ENCODE measurements around the gene CHIC2. TPM values are rescaled to one million over a fixed set of nuclear protein-coding genes. Genes with fewer than 3 reads are reported as not detected.

CHIC2 gene
- total and polyA plus RNA-seq, 4 experiments from 2014 or later = 45.3 to 120 (median 49.6) TPM

DNA sequence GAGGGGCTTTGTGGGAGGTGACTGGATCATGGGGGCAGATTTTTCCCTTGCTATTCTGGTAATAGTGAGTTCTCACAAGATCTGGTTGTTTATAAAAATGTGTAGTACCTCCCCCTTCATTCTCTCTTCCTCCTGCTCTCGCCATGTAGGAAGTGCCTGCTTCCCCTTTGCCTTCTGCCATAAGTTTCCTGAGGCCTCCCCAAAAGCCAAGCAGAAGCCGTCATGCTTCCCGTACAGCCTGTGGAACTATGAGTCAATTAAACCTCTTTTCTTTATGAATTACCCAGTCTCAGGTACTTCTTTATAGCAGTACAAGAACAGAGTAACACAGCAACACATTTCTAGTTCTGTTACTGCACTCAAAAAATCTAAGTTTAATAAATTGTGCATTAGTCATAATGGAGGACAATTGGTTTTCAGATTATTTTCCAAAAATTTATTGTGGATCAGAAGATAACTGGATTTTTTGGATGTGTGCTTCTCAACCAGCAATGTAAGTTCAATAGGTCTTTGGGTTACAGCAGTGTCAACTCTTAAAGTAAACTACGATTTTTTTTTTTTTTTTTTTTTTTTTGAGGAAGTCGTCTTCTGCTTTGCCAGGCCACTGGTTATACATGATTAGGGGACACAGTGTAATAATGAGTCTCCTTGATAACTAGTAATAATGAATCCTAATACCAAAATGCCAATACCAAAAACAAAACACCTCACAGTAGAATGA lies 69.9 kb downstream of the CHIC2 start:
- H3K27me3 Mint-ChIP-seq = no peaks in the 10 kb centered on the region
- ChIA-PET POLR2A (ENCODE audit: partially characterized antibody) (no interaction called here), CTCF (ENCODE audit: partially characterized antibody) (no interaction called here)
- no peaks in the 10 kb centered on the region for H3K9me3 ChIP-seq (ENCODE audit: control insufficient read depth in 1 of 2, low read length in 2 of 2)
- no peaks in the 10 kb centered on the region for H3K9me3 Mint-ChIP-seq
- intact Hi-C loops (cut with micrococcal nuclease) = no loop called here
- H3K27ac Mint-ChIP-seq = peak overlapping the region in 2 of 7 donors; percentile 18 to 36
- peaks cover 14 to 22% of the 10 kb centered on the region in 2 donors for H3K36me3 Mint-ChIP-seq
- DNase-seq = no peak
- H3K36me3 ChIP-seq (ENCODE audit: insufficient read depth, low read length) = no peaks in the 10 kb centered on the region
- no peaks in the 10 kb centered on the region for H3K27me3 ChIP-seq (ENCODE audit: insufficient read depth, low read length)
- H3K4me1 Mint-ChIP-seq = peaks cover 0 to 6% (median 2%) of the 10 kb centered on the region in 4 donors
- H3K4me3 Mint-ChIP-seq = no peak overlapping the region
- H3K4me1 ChIP-seq (ENCODE audit: insufficient read depth, low read length) = no peaks in the 10 kb centered on the region
- no peak overlapping the region for H3K4me3 ChIP-seq (ENCODE audit: low read length in 2 of 2)
- H3K27ac ChIP-seq (ENCODE audit: low read depth, low read length) = no peak overlapping the region

DNA sequence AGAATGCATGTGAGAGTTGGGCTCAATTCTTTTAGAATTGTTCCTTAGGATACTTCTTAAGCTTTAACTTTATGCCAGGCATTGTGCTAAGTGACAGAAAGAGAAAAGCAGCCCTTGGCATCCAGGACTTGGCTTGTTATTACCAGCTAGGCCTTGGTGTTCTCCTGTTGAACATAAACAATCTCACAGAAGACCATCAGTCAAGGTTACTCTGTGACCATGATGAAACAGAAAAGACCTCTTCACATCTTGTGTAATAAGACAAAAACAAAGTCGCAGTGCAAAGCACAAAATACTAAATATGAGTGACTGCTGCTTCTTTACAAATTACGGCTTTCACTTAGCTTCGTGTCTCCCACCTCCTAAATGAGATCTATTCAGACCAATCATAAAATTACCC lies 71.6 kb downstream of the CHIC2 start:
- H3K27ac Mint-ChIP-seq = peak overlapping the region in 1 of 7 donors; percentile 7
- Histone ChIP-seq H3K27me3 (ENCODE audit: insufficient read depth, low read length) (no peaks in the 10 kb centered on the region), H3K27ac (ENCODE audit: low read depth, low read length) (no peak overlapping the region), H3K4me1 (ENCODE audit: insufficient read depth, low read length) (no peaks in the 10 kb centered on the region), H3K36me3 (ENCODE audit: insufficient read depth, low read length) (no peaks in the 10 kb centered on the region), H3K4me3 (ENCODE audit: low read length in 2 of 2) (no peak overlapping the region), H3K9me3 (ENCODE audit: control insufficient read depth in 1 of 2, low read length in 2 of 2) (no peaks in the 10 kb centered on the region)
- ChIA-PET POLR2A (ENCODE audit: partially characterized antibody) (no interaction called here), CTCF (ENCODE audit: partially characterized antibody) (no interaction called here)
- H3K27me3 Mint-ChIP-seq = no peaks in the 10 kb centered on the region
- no peak for DNase-seq
- H3K36me3 Mint-ChIP-seq = peaks cover 8 to 14% of the 10 kb centered on the region in 2 donors
- H3K9me3 Mint-ChIP-seq = peaks cover 0 to 1% (median 0%) of the 10 kb centered on the region in 8 donors
- intact Hi-C loops (cut with micrococcal nuclease) = no loop called here
- peaks cover 0 to 5% (median 2%) of the 10 kb centered on the region in 4 donors for H3K4me1 Mint-ChIP-seq
- no peak overlapping the region for H3K4me3 Mint-ChIP-seq

DNA sequence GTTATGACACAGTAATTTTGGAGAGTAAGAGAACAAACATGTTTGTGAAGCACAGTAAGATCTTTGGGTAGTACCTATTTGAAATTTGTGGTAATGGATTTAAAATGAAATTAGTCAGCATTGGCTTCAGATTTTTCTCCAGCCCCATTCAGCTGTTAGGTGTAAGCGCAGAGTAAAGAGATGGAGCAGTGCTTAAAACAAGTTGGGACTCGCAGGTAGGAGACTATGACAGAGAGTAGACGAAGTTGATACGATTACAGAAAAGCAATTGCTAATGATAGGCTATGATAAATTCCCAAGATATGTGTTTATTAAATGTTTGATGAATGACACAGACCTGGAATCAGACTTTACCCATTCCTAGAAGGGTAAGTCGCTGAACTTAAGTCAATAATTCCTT lies 72.6 kb downstream of the CHIC2 start:
- no peaks in the 10 kb centered on the region for H3K27me3 Mint-ChIP-seq
- no peaks in the 10 kb centered on the region for H3K36me3 ChIP-seq (ENCODE audit: insufficient read depth, low read length)
- H3K9me3 Mint-ChIP-seq = peaks cover 0 to 3% (median 0%) of the 10 kb centered on the region in 8 donors
- POLR2A ChIA-PET (ENCODE audit: partially characterized antibody) = no interaction called here
- no peaks in the 10 kb centered on the region for H3K27me3 ChIP-seq (ENCODE audit: insufficient read depth, low read length)
- intact Hi-C loops (cut with micrococcal nuclease) = no loop called here
- H3K4me3 Mint-ChIP-seq = no peak overlapping the region
- no peak overlapping the region for H3K27ac Mint-ChIP-seq
- no peak overlapping the region for H3K27ac ChIP-seq (ENCODE audit: low read depth, low read length)
- H3K36me3 Mint-ChIP-seq = peaks cover 6 to 13% of the 10 kb centered on the region in 2 donors
- H3K4me1 Mint-ChIP-seq = peaks cover 0 to 7% (median 3%) of the 10 kb centered on the region in 4 donors
- H3K9me3 ChIP-seq (ENCODE audit: control insufficient read depth in 1 of 2, low read length in 2 of 2) = no peaks in the 10 kb centered on the region
- H3K4me3 ChIP-seq (ENCODE audit: low read length in 2 of 2) = no peak overlapping the region
- DNase-seq = no peak
- H3K4me1 ChIP-seq (ENCODE audit: insufficient read depth, low read length) = no peaks in the 10 kb centered on the region
- CTCF ChIA-PET (ENCODE audit: partially characterized antibody) = no interaction called here

DNA sequence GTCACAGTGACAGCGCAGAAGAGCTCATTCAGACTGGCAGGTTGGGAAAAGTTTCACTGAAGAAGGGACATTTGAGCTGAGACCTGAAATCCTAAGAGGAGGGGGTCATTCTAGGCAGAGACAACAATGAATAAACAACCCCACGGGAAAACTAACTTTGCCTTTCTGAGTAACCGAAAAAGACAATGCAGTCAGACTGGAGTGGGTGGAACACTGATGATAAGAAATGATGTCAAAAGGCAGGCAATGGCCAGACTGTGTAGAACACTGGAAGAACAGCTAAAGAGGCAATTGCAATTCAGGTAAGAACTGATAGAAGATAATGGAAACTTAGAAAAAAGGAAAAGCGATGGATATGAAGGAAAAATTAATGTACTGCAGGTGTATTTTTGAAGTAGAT lies 73.8 kb downstream of the CHIC2 start:
- Mint-ChIP-seq H3K27me3 (no peaks in the 10 kb centered on the region), H3K4me1 (peaks cover 0 to 7% (median 3%) of the 10 kb centered on the region in 4 donors), H3K9me3 (peaks cover 0 to 3% (median 0%) of the 10 kb centered on the region in 8 donors), H3K27ac (no peak overlapping the region), H3K36me3 (peaks cover 5 to 8% of the 10 kb centered on the region in 2 donors), H3K4me3 (no peak overlapping the region)
- H3K9me3 ChIP-seq (ENCODE audit: control insufficient read depth in 1 of 2, low read length in 2 of 2) = no peaks in the 10 kb centered on the region
- no peaks in the 10 kb centered on the region for H3K27me3 ChIP-seq (ENCODE audit: insufficient read depth, low read length)
- no peak overlapping the region for H3K27ac ChIP-seq (ENCODE audit: low read depth, low read length)
- intact Hi-C loops (cut with micrococcal nuclease) = no loop called here
- no peak overlapping the region for H3K4me3 ChIP-seq (ENCODE audit: low read length in 2 of 2)
- H3K36me3 ChIP-seq (ENCODE audit: insufficient read depth, low read length) = no peaks in the 10 kb centered on the region
- no peak for DNase-seq
- no peaks in the 10 kb centered on the region for H3K4me1 ChIP-seq (ENCODE audit: insufficient read depth, low read length)
- ChIA-PET CTCF (ENCODE audit: partially characterized antibody) (interaction anchor here (1.1 kb wide), 1 partner anchor 16 kb away, joined by 4 read pairs; no protein-coding TSS in a partner anchor), POLR2A (ENCODE audit: partially characterized antibody) (interaction anchor here (0.9 to 1.0 kb wide), 2 partner anchors 15 to 68 kb away, joined by 3 read pairs; no protein-coding TSS in a partner anchor)

DNA sequence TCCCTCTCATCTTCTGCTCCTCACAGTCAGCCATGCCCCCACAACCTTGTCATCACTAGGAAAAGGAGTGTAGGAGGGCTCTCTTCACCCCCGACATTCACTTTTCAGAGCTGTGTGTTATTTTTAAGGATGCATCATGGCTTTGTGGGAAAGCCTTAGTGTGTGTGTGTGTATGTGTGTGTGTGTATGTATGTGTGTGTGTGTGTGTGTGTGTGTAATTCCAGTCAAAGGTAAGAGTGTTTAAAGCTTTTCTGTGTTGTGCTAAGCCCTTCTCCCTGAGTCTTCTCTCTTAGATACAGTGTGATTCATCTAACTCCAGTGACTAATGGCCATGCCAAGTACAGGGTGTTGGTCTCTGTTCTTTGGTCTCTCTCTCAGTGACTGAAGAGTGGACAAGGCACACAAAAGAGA lies 76.6 kb downstream of the CHIC2 start:
- Mint-ChIP-seq H3K4me3 (no peak overlapping the region), H3K36me3 (no peaks in the 10 kb centered on the region), H3K9me3 (peaks cover 0 to 3% (median 0%) of the 10 kb centered on the region in 8 donors), H3K27me3 (no peaks in the 10 kb centered on the region), H3K27ac (no peak overlapping the region), H3K4me1 (peaks cover 0 to 9% (median under 1%) of the 10 kb centered on the region in 4 donors)
- POLR2A ChIA-PET (ENCODE audit: partially characterized antibody) = interaction anchor here (0.7 kb wide), 1 partner anchor 904 kb away, joined by 3 read pairs; no protein-coding TSS in a partner anchor
- no peak for DNase-seq
- Histone ChIP-seq H3K27ac (ENCODE audit: low read depth, low read length) (no peak overlapping the region), H3K36me3 (ENCODE audit: insufficient read depth, low read length) (no peaks in the 10 kb centered on the region), H3K27me3 (ENCODE audit: insufficient read depth, low read length) (no peaks in the 10 kb centered on the region), H3K4me1 (ENCODE audit: insufficient read depth, low read length) (no peaks in the 10 kb centered on the region), H3K4me3 (ENCODE audit: low read length in 2 of 2) (no peak overlapping the region), H3K9me3 (ENCODE audit: control insufficient read depth in 1 of 2, low read length in 2 of 2) (no peaks in the 10 kb centered on the region)
- intact Hi-C loops (cut with micrococcal nuclease) = no loop called here
- CTCF ChIA-PET (ENCODE audit: partially characterized antibody) = interaction anchor here (0.6 kb wide), 1 partner anchor 245 kb away, joined by 4 read pairs; no protein-coding TSS in a partner anchor

DNA sequence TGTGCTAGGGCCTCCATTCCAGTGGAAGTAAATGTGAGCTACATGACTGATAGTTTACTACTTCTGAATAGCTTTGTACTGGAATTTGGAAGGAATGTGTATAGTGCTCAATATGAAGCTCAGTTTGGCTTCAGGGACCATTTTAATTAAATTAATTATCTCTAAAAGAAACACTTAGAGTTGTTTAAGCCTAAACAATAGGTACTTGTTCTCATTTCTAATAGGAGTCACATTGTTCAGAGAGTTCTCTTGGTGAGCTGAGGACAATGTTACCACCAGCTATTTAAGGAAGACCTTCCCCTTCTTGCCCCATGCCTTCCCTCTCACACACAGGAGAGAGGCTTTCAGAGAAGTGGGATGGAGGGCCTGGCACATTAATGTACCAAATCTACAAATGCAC lies 78.3 kb downstream of the CHIC2 start:
- no peak for DNase-seq
- H3K27me3 ChIP-seq (ENCODE audit: insufficient read depth, low read length) = no peaks in the 10 kb centered on the region
- H3K9me3 Mint-ChIP-seq = peaks cover 0 to 3% (median 0%) of the 10 kb centered on the region in 8 donors
- no peaks in the 10 kb centered on the region for H3K27me3 Mint-ChIP-seq
- no peaks in the 10 kb centered on the region for H3K36me3 ChIP-seq (ENCODE audit: insufficient read depth, low read length)
- no peaks in the 10 kb centered on the region for H3K9me3 ChIP-seq (ENCODE audit: control insufficient read depth in 1 of 2, low read length in 2 of 2)
- POLR2A ChIA-PET (ENCODE audit: partially characterized antibody) = interaction anchor here (0.7 kb wide), 1 partner anchor 78 kb away, joined by 3 read pairs; no protein-coding TSS in a partner anchor
- no peak overlapping the region for H3K4me3 ChIP-seq (ENCODE audit: low read length in 2 of 2)
- intact Hi-C loops (cut with micrococcal nuclease) = no loop called here
- peak overlapping the region in 1 of 7 donors; percentile 49 for H3K27ac Mint-ChIP-seq
- peaks cover 0 to 9% (median under 1%) of the 10 kb centered on the region in 4 donors for H3K4me1 Mint-ChIP-seq
- H3K27ac ChIP-seq (ENCODE audit: low read depth, low read length) = no peak overlapping the region
- H3K4me1 ChIP-seq (ENCODE audit: insufficient read depth, low read length) = no peaks in the 10 kb centered on the region
- CTCF ChIA-PET (ENCODE audit: partially characterized antibody) = no interaction called here
- H3K36me3 Mint-ChIP-seq = no peaks in the 10 kb centered on the region
- H3K4me3 Mint-ChIP-seq = no peak overlapping the region

DNA sequence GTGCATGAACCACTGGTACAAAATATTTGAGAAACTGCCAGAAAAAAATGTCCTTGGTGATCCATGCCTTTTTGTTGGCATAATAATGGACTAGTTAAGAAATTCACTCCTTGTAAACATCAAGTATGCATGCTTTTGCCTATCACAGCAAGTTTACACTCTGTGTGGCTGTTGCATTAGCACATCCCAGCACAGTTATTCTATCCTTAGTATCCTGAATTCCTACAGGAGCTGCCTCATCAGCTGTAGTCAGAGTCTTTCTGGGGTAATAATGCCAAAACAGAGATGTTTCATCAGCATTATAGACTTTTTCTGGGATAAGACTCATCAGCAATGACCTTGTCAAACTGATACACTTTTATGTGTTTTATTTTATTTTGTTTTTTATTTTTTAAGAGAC lies 82.8 kb downstream of the CHIC2 start:
- peaks cover 0 to 4% (median 0%) of the 10 kb centered on the region in 8 donors for H3K9me3 Mint-ChIP-seq
- no peaks in the 10 kb centered on the region for H3K36me3 ChIP-seq (ENCODE audit: insufficient read depth, low read length)
- ChIA-PET POLR2A (ENCODE audit: partially characterized antibody) (no interaction called here), CTCF (ENCODE audit: partially characterized antibody) (no interaction called here)
- no peaks in the 10 kb centered on the region for H3K27me3 Mint-ChIP-seq
- H3K4me3 Mint-ChIP-seq = no peak overlapping the region
- no peak overlapping the region for H3K27ac ChIP-seq (ENCODE audit: low read depth, low read length)
- H3K4me1 ChIP-seq (ENCODE audit: insufficient read depth, low read length) = no peaks in the 10 kb centered on the region
- no peaks in the 10 kb centered on the region for H3K9me3 ChIP-seq (ENCODE audit: control insufficient read depth in 1 of 2, low read length in 2 of 2)
- H3K4me1 Mint-ChIP-seq = peaks cover 0 to 4% (median 0%) of the 10 kb centered on the region in 4 donors
- peaks cover 0 to 4% of the 10 kb centered on the region in 2 donors for H3K36me3 Mint-ChIP-seq
- H3K27ac Mint-ChIP-seq = no peak overlapping the region
- no peaks in the 10 kb centered on the region for H3K27me3 ChIP-seq (ENCODE audit: insufficient read depth, low read length)
- no peak overlapping the region for H3K4me3 ChIP-seq (ENCODE audit: low read length in 2 of 2)
- intact Hi-C loops (cut with micrococcal nuclease) = no loop called here
- DNase-seq = no peak

Data from CD4-positive, alpha-beta memory T cell (primary cell).